ENCODE results near the gene VAC14.

The VAC14 gene

GRCh38 chr16:70701998-70702397, 99.0 kb downstream of the VAC14 start:
- TF ChIP-seq CTCF (IDR thresholded peaks at IDR 0.05) = no peak

- TF ChIP-seq CTCF (IDR thresholded peaks at IDR 0.05) = no peak
Measured at GRCh38 chr16:70701596-70701995, 99.4 kb downstream of the VAC14 start.

- no peak for TF ChIP-seq CTCF (IDR thresholded peaks at IDR 0.05)
Measured at GRCh38 chr16:70701036-70701435, 99.9 kb downstream of the VAC14 start.

GRCh38 chr16:70700101-70701020, 100.6 kb downstream of the VAC14 start:
- no peak for TF ChIP-seq CTCF (IDR thresholded peaks at IDR 0.05)

- TF ChIP-seq CTCF (IDR thresholded peaks at IDR 0.05) = no peak
Measured at GRCh38 chr16:70699696-70700095, 101.3 kb downstream of the VAC14 start.

- no peak for TF ChIP-seq CTCF (IDR thresholded peaks at IDR 0.05)
Measured at GRCh38 chr16:70698901-70699300, 102.1 kb downstream of the VAC14 start.

GRCh38 chr16:70697594-70698170, 103.3 kb downstream of the VAC14 start:
- TF ChIP-seq CTCF (IDR thresholded peaks at IDR 0.05) = no peak
